Skin epidermis (tissue), 12 donors: ENCODE measurements around the gene KRTAP5-1.

Experiments used
- H3K27ac ChIP-seq, 21 experiments: fragments of 200-600 bp; sonication (generic) in 11 of 21; one replicate each; pipeline ENCODE4 v1.5.0; 2020; ENCODE audit warnings: mild to moderate bottlenecking in 3 of 21, inconsistent platforms in 2 of 21, moderate library complexity in 2 of 21
- H3K4me3 ChIP-seq, 7 experiments: fragments of 200-600 bp; sonication (generic) in 2 of 7; one replicate each; pipeline ENCODE4 v1.5.0; 2020; ENCODE audit warnings: inconsistent platforms in 2 of 7, mild to moderate bottlenecking in 2 of 7, moderate library complexity in 1 of 7

Gene KRTAP5-1

GRCh38 chr11:1563149-1563638 lies 21.9 kb downstream of the KRTAP5-1 start:
- H3K4me3 ChIP-seq = no peak overlapping the region
- no peak overlapping the region for H3K27ac ChIP-seq

DNA sequence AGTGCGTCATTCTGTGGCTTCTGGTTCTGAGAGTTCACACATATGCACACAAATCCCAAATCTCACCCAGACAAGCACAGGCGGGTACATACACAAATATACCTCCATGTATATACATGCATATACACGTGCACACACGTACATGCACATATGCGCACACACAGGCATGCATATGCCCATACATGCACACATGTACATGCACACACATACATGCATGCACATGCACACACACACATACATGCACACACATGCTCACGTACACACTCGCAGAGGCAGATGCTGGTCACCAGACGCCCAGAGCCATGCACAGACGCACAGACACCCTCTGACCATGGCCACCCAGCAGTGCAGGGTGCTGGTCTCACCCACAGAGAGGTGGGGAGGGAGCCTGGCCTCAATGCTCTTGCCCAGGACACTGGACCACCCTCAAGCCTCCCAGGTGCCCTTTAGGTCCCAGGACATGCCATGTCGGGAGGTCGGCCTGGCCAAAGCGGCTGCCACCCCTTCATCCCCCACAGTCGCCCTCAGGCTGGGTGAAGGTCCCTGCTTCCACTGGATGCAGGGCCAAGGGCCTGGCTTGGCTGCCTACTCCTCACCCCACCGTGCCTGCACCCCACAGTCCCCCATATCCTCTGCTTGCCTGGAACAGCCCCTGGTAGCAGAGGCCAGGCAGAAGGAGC lies 22.5 kb downstream of the KRTAP5-1 start:
- H3K27ac ChIP-seq = no peak overlapping the region

GRCh38 chr11:1561955-1562354 lies 23.1 kb downstream of the KRTAP5-1 start:
- Histone ChIP-seq H3K4me3 (no peak overlapping the region), H3K27ac (no peak overlapping the region)

More for the DNA sequence above, 22.5 kb downstream of the KRTAP5-1 start:
- H3K4me3 ChIP-seq = no peak overlapping the region

DNA sequence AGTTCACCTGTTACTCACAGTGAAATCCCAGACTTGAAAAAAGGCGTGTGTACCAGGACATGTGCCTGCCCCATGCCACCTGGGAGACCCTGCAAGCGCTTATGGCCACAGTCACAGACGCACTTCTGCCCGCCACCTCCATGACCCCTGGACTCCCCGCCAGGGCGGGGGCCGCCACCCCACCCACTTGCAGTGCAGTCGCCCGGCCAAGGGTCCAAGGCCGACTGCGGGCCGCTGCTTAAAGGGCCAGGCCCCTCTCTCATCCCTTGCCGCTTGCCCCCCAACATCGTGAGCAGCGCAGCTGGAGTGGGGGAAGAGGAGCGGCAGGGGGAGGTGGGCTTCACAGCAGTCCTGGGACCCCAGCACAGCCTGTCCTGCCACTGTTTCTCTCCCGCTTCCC lies 23.8 kb downstream of the KRTAP5-1 start:
- H3K4me3 ChIP-seq = no peak overlapping the region
- no peak overlapping the region for H3K27ac ChIP-seq

- H3K4me3 ChIP-seq = no peak overlapping the region
- H3K27ac ChIP-seq = peak overlapping the region in 1 of 21 experiments; percentile 72
Observed at GRCh38 chr11:1560649-1561251, 24.3 kb downstream of the KRTAP5-1 start.

- H3K27ac ChIP-seq = peak overlapping the region in 2 of 21 experiments; percentile 13 to 72
Observed at GRCh38 chr11:1560002-1560648, 25.0 kb downstream of the KRTAP5-1 start.

DNA sequence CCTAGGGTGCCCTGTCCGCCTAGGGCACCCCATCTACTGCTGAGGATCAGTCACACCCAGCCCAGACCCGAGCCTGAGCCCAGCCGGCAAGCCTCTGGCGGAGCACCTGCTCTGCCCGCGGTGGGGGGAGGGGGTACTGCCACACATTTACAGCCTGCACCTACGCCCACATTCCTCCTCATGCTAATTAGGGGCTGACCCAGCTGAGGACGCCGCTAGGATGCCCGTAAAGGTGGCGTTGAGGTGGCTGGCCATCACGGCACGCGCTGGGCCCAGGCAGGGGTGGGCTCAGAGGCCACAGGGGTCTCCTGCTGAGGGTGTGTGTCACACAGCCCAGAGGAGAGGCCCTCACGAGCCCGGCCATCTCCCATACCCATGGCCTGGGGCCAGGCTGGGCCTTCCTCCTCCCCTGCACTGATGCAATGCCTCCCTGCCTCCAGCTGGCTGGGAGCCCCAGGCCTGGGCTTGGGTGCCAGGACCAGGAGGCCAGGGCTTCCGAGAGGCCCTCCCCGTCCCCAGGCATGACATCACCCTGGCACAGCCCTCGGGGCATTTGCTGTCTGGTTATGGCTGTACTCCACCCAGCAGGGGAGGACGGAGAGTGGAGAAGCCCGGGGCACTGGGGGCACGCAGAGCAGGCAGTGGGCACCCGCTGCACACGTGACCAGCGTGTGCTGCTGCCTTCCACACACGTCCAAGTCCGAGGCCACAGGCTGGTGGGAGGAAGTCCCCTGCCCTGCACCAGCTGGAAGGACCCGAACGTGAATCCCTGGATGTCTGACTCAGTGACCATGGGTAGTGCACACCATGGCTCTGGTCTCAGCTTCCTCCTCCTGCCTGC lies 25.8 kb downstream of the KRTAP5-1 start:
- Histone ChIP-seq H3K27ac (peak overlapping the region in 7 of 21 experiments; percentile 26 to 73 (median 54)), H3K4me3 (no peak overlapping the region)

More at GRCh38 chr11:1560002-1560648, 25.0 kb downstream of the KRTAP5-1 start:
- H3K4me3 ChIP-seq = no peak overlapping the region

GRCh38 chr11:1558775-1559110 lies 26.3 kb downstream of the KRTAP5-1 start:
- Histone ChIP-seq H3K27ac (peak overlapping the region in 7 of 21 experiments; percentile 26 to 73 (median 54)), H3K4me3 (no peak overlapping the region)

GRCh38 chr11:1557904-1558774 lies 26.9 kb downstream of the KRTAP5-1 start:
- H3K27ac ChIP-seq = peak overlapping the region in 7 of 21 experiments; percentile 11 to 73 (median 40)
- no peak overlapping the region for H3K4me3 ChIP-seq

DNA sequence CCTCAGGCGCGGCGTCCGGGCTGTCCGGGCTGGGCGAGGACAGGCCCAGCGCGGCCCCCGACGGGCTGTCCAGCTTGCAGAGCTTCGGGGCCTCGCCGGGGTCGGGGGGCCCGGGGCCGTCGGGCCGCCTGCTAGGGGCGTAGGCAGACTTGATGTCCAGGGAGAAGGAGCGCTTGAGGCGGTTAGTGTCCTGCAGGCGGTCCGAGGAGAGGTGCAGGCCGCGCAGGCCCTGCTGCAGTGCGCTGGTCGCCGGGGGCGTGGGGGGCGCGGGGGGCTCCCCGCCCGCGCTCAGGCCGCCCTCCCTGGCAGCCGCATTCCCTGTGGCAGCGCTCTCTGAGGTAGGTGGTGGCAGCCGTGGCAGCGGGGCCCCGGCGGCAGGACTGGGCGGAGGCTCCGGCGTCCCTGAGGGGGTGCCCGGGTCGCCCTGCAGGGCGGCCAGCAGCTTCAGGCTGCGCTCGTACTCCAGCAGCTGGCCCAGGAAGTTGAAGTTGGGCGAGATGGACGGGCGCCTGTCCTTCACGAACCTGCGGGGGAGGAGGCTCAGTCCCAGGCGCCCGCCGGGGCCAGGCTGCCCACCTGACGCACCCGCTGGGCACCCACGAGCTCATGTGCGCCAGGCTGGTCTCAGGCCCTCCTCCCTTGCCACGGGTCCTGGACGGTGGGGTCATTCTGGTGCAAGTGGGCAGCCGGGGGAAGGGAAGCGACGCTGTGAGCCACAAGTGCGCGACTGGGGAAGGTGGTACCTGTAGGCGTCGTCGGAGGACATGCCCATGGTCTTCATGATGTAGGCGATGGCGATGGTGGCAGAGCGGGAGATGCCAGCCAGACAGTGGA lies 27.8 kb downstream of the KRTAP5-1 start:
- Histone ChIP-seq H3K4me3 (no peak overlapping the region), H3K27ac (peak overlapping the region in 3 of 21 experiments; percentile 11 to 73 (median 40))

- Histone ChIP-seq H3K27ac (no peak overlapping the region), H3K4me3 (no peak overlapping the region)
Observed at GRCh38 chr11:1556278-1556902, 28.7 kb downstream of the KRTAP5-1 start.

DNA sequence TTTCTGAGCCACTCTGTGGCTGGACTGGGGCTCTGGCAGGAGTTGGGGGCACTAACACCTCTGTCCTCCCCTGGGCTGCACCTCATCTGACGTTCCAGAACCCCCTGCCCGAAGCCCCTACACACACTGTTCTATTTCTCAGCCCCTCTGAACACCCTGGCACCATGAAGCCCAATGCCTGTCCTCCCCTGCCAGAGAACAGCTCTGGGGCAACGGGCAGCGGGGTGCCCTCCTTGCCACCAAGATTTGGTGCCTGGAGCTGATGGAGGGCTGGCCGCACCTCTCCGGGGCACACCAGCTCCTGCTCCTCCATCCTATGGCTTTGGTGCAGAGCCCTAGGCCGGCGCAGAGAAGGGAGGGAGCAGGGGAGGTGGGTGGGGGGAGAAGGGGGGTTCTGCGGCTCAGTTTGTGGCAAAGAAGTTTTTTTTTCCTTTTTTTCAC lies 29.4 kb downstream of the KRTAP5-1 start:
- no peak overlapping the region for H3K4me3 ChIP-seq
- H3K27ac ChIP-seq = no peak overlapping the region

DNA sequence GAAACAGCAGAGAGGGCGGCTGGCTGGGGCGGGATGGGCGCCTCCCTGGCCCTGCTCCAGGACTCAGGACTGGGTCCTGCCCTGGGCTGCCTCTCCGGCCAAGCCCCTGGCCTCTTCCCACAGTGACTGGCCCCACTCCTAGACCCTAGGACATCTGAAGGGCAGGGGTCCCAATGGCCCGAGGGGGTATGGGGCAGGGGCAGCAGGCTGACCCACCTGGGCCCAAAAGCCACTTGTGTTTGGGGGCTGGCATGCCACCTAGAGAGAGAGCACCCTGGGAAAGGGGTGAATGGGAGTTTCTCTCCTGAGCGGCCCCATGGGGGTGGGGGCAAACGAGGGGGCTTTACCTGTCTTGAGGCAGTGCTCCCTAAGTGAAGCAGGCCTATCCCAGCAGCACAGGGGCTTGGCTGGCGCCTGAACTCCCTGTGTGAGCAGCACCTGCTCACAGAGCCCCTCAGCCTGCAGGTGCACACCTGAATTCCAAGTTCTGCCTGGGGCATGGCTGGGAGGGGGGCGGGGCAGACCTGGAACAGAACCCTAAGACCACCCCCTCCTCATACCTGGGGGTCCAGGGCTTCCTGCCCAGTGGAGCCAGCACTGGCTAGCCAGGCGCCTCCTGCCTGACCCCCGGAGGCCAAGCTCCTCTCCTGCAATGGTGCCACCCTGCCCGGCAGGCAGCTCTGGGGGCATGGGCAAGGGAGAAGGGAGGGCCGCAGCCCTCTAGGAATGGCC lies 29.9 kb downstream of the KRTAP5-1 start:
- Histone ChIP-seq H3K27ac (no peak overlapping the region), H3K4me3 (no peak overlapping the region)

DNA sequence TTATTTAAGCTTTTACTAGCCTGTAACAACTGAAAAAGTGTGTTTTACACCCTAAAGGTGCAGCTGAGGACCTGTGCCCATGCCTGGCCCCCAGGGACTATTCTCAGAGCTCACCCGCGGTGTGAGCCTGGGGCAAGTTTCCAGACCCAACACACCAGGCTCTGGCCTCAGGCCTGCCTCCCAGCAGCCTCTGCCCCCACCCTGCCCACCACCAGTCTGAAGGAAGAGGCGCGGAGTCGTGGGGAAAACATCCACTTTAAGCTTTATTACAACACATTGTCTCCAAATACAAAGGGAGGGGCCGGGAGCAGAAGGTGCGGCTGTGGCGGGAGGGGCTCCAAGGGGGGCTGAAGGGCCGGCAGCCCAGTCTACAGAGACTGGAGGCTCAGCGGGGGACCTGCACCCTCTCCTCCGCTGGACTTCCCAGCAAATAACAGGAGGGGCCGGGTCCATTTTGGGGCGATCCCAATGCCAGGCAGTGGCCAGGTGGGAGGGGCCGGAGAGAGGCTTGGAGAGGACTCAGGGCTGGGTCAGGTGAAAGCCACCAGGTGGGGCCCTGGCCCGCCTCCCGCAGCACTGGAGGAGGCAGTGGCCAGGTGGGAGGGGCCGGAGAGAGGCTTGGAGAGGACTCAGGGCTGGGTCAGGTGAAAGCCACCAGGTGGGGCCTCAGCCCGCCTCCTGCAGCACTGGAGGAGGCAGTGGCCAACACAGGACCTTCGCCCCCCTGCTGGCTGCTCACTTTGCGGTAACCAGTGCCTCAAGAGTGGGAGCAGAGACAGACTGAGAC lies 31.1 kb downstream of the KRTAP5-1 start:
- H3K27ac ChIP-seq = no peak overlapping the region
- no peak overlapping the region for H3K4me3 ChIP-seq

GRCh38 chr11:1549338-1550330 lies 35.4 kb downstream of the KRTAP5-1 start:
- H3K27ac ChIP-seq = no peak overlapping the region
- no peak overlapping the region for H3K4me3 ChIP-seq
